ENCODE data around the gene RPS3. TPM values are rescaled to one million over a fixed set of nuclear protein-coding genes. Genes with fewer than 3 reads are reported as not detected.
A peak's percentile ranks its signal among the peaks of the same experiment; 100 is the strongest.

Gene RPS3
- total and polyA plus RNA-seq, 12 donors: 776 to 2,024 (median 1,374) TPM

GRCh38 chr11:75429902-75430713, 30.8 kb downstream of the RPS3 start:
- Histone ChIP-seq H3K27ac (peak overlapping the region in 2 of 5 donors; percentile 29 to 47), H3K27me3 (peaks cover 5% of the 10 kb centered on the region), H3K9me3 (replicated peaks in 1 of 3) (no peaks in the 10 kb centered on the region), H3K4me1 (replicated peaks in 1 of 2) (peaks cover 0 to 4% of the 10 kb centered on the region in 2 donors), H3K4me3 (peak overlapping the region in 1 of 4 donors; percentile 62), H3K36me3 (replicated peaks in 1 of 2) (no peaks in the 10 kb centered on the region)
- 0 to 2% (median 1%) methylated on average over 1 to 134 of the region's 134 CpGs for WGBS, 4 donors
- TF ChIP-seq POLR2A (IDR thresholded peaks at IDR 0.05) (no peak), CTCF (IDR thresholded peaks at IDR 0.05) (peak in 1 of 6 experiments; percentile 20)
- intact Hi-C loops (cut with DNase I): no loop called here
- peak; percentile 48 to 73 (median 58) for DNase-seq

- no peaks in the 10 kb centered on the region for H3K36me3 ChIP-seq (replicated peaks in 1 of 2)
- intact Hi-C loops (cut with DNase I): no loop called here
- DNase-seq: no peak
- H3K4me1 ChIP-seq (replicated peaks in 1 of 2): peaks cover 0 to 4% of the 10 kb centered on the region in 2 donors
- H3K9me3 ChIP-seq (replicated peaks in 1 of 3): no peaks in the 10 kb centered on the region
- WGBS, 4 donors: 15 to 25% (median 25%) methylated on average over 24 to 32 of the region's 32 CpGs
- H3K27me3 ChIP-seq: peaks cover 5% of the 10 kb centered on the region
- H3K4me3 ChIP-seq: peak overlapping the region in 1 of 4 donors; percentile 62
- H3K27ac ChIP-seq: peak overlapping the region in 1 of 5 donors; percentile 47
- TF ChIP-seq POLR2A (IDR thresholded peaks at IDR 0.05) (no peak), CTCF (IDR thresholded peaks at IDR 0.05) (no peak)
Measured at GRCh38 chr11:75430714-75431532, 31.6 kb downstream of the RPS3 start.

GRCh38 chr11:75431533-75432525, 32.5 kb downstream of the RPS3 start:
- intact Hi-C loops (cut with DNase I): no loop called here
- Histone ChIP-seq H3K4me3 (no peak overlapping the region), H3K27me3 (peaks cover 5% of the 10 kb centered on the region), H3K27ac (no peak overlapping the region), H3K36me3 (replicated peaks in 1 of 2) (no peaks in the 10 kb centered on the region), H3K9me3 (replicated peaks in 1 of 3) (no peaks in the 10 kb centered on the region), H3K4me1 (replicated peaks in 1 of 2) (peaks cover 0 to 4% of the 10 kb centered on the region in 2 donors)
- TF ChIP-seq CTCF (IDR thresholded peaks at IDR 0.05) (no peak), POLR2A (IDR thresholded peaks at IDR 0.05) (no peak)
- DNase-seq: no peak
- WGBS, 4 donors: 48 to 59% (median 53%) methylated on average over 16 of the region's 16 CpGs
